Erythroblast (primary cell): ENCODE data around the gene TRIO.

Experiments
- GATA1 ChIP-seq: IDR thresholded peaks from 2 replicates; pipeline ENCODE4 v1.6.1; 2011; ENCODE audit warnings: low read depth, mild to moderate bottlenecking, control low read depth, low read length, moderate library complexity
- POLR2A ChIP-seq: IDR thresholded peaks from 2 replicates; pipeline ENCODE4 v1.6.1; 2011; ENCODE audit warnings: mild to moderate bottlenecking, low read length

DNA sequence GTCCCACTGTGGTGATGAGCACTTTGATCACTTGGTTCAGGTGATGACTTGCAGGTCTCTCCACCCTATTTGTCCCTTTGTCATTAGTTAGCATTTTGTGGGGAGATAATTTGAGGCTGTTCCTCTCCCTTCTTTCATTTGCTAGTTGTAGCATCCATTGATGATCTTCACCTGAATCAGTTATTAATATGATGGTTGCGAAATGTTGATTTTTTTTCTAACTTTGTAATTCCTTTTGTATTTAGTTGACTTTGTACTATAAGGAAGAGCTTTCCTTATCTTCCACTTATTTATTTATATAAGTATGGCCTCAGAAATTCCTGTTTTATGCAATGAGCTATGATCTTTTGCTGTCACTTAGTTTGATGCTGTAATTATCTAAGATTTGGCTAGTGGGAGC lies 12.6 kb downstream of the TRIO start:
- no peak for TF ChIP-seq POLR2A
- TF ChIP-seq GATA1 = no peak
